HepG2 (cell line): ENCODE measurements around the gene RHBDD2. TPM values are rescaled to one million over a fixed set of nuclear protein-coding genes. Genes with fewer than 3 reads are reported as not detected.

Source experiments
- ATAC-seq: fragments of 200-7000 bp; cut with Tn5 transposase; 3 replicates; pipeline ENCODE4 v1.9.1; 2020; ENCODE audit warnings: mild to moderate bottlenecking, moderate library complexity
- BruUV-seq: library from RNA; stranded (reverse); fragments of 400-500 nt; replicated peaks from 2 replicates; lab custom pipeline; 2021; lab: Mats Ljungman, UMichigan
- CTCF ChIA-PET: fragments of 300-600 bp; formaldehyde crosslinking; extraction: SDS; loops from one replicate; lab custom pipeline; 2021; ENCODE audit warnings: low total read pairs, inconsistent platforms, low intra/inter-chr PET ratio; lab: Yijun Ruan, JAX
- POLR2A ChIA-PET: fragments of 350-600 bp; sonication (Branson Sonifier 250); formaldehyde crosslinking; loops from one replicate; lab custom pipeline; 2020; ENCODE audit warnings: antibody characterized with exemption, inconsistent platforms; lab: Yijun Ruan, JAX
- DNase-seq: peaks from one replicate; pipeline ENCODE4 v3.0.0-alpha.2; 2015; ENCODE audit warnings: low spot score
- FAIRE-seq: peaks from 3 replicates; lab custom pipeline; 2011; peaks lifted over from hg19 to GRCh38; lab: Jason Lieb, UNC
- H2AFZ ChIP-seq: one replicate; pipeline ENCODE4 v1.6.1; 2011; ENCODE audit warnings: low read length, inconsistent platforms
- H3K27ac ChIP-seq: fragments of 300-600 bp; 3 replicates; pipeline ENCODE4 v1.8.0; 2011; ENCODE audit warnings: mixed run types, mild to moderate bottlenecking, mixed read lengths, low read length, inconsistent platforms; ENCODE audit not compliant: insufficient read depth; ENCODE audit errors: extremely low read length
- H3K27me3 ChIP-seq, 2 experiments: fragments of 200-600 bp in 1 of 2; 2 replicates in 1 of 2; 3 replicates in 1 of 2; pipeline versions ENCODE4 v1.6.0 to v1.8.0; 2011; ENCODE audit warnings: low read length in 2 of 2, mild to moderate bottlenecking in 2 of 2, moderate library complexity in 2 of 2, inconsistent platforms in 1 of 2; ENCODE audit not compliant: insufficient read depth in 2 of 2, control insufficient read depth in 1 of 2
- H3K36me3 ChIP-seq, 2 experiments: fragments of 200-600 bp in 1 of 2; replicated peaks in 1 of 2; 2 replicates in 1 of 2; 3 replicates in 1 of 2; pipeline versions ENCODE4 v1.5.1 to v1.8.0; 2011; ENCODE audit warnings: low read length in 2 of 2, inconsistent platforms in 1 of 2; ENCODE audit not compliant: insufficient read depth in 2 of 2, control insufficient read depth in 1 of 2
- H3K4me1 ChIP-seq: 2 replicates; pipeline ENCODE4 v1.5.1; 2012; ENCODE audit warnings: low read length, inconsistent platforms; ENCODE audit not compliant: insufficient read depth
- H3K4me2 ChIP-seq: 2 replicates; pipeline ENCODE4 v1.6.0; 2011; ENCODE audit warnings: low read depth, low read length, inconsistent platforms
- H3K4me3 ChIP-seq, 3 experiments: fragments of 200-600 bp in 1 of 3; sonication (generic), shearing (Covaris generic) in 1 of 3; replicated peaks in 1 of 3; 2 replicates each; pipeline ENCODE4 v1.5.1; 2011 to 2016; ENCODE audit warnings: low read length in 3 of 3, inconsistent platforms in 2 of 3, low read depth in 2 of 3, mild to moderate bottlenecking in 2 of 3, control low read depth in 1 of 3, mixed read lengths in 1 of 3; ENCODE audit not compliant: insufficient read depth in 1 of 3
- H3K79me2 ChIP-seq: one replicate; pipeline ENCODE4 v1.6.1; 2011; ENCODE audit warnings: low read length, inconsistent platforms; ENCODE audit not compliant: insufficient read depth
- H3K9ac ChIP-seq: 2 replicates; pipeline ENCODE4 v1.6.0; 2011; ENCODE audit warnings: mild to moderate bottlenecking, low read depth, low read length, inconsistent platforms; ENCODE audit not compliant: insufficient read depth
- H3K9me3 ChIP-seq: 2 replicates; pipeline ENCODE4 v1.5.1; 2012; ENCODE audit warnings: mild to moderate bottlenecking, low read length
- H4K20me1 ChIP-seq: 2 replicates; pipeline ENCODE4 v1.6.0; 2011; ENCODE audit warnings: inconsistent platforms, mild to moderate bottlenecking, low read length, moderate library complexity; ENCODE audit not compliant: insufficient read depth
- ESRRA ChIP-seq: sonication (generic); formaldehyde crosslinking; IDR thresholded peaks from 2 replicates; pipeline ENCODE4 v1.5.1; 2020; ENCODE audit warnings: mild to moderate bottlenecking, low read depth, missing genetic modification reagents
- GATA4 ChIP-seq: sonication (generic); IDR thresholded peaks from 2 replicates; pipeline ENCODE4 v1.6.1; 2016; ENCODE audit warnings: antibody characterized with exemption, low read depth, borderline replicate concordance
- KMT2B ChIP-seq: IDR thresholded peaks from 2 replicates; pipeline ENCODE4 v1.6.1; 2016; ENCODE audit warnings: missing genetic modification reagents, missing compliant biosample characterization
- MXD3 ChIP-seq: IDR thresholded peaks from 2 replicates; pipeline ENCODE4 v1.6.1; 2016; ENCODE audit warnings: mild to moderate bottlenecking, missing biosample characterization, missing genetic modification reagents
- REST ChIP-seq, 2 experiments: IDR thresholded peaks; 2 replicates each; pipeline ENCODE4 v1.6.1; 2011 to 2012; ENCODE audit warnings: low read length in 2 of 2, borderline replicate concordance in 1 of 2, low read depth in 1 of 2, mild to moderate bottlenecking in 1 of 2, moderate library complexity in 1 of 2
- SIN3B ChIP-seq: fragments of 150-350 bp; IDR thresholded peaks from 2 replicates; pipeline ENCODE4 v1.6.1; 2014; ENCODE audit warnings: low read length
- TEF ChIP-seq: sonication (generic); formaldehyde crosslinking; IDR thresholded peaks from 2 replicates; pipeline ENCODE4 v1.5.0; 2020; ENCODE audit warnings: missing genetic modification reagents
- YY1 ChIP-seq: IDR thresholded peaks from 2 replicates; pipeline ENCODE4 v1.6.1; 2011; ENCODE audit warnings: low read length, low read depth, moderate library complexity, mild to moderate bottlenecking; ENCODE audit not compliant: insufficient read depth, insufficient replicate concordance
- ZNF235 ChIP-seq: sonication (generic); formaldehyde crosslinking; IDR thresholded peaks from 2 replicates; pipeline ENCODE4 v1.8.1; 2023; ENCODE audit warnings: mild to moderate bottlenecking, missing genetic modification reagents, borderline replicate concordance
- ZNF251 ChIP-seq: sonication (generic); formaldehyde crosslinking; IDR thresholded peaks from 2 replicates; pipeline ENCODE4 v1.9.0; 2021; ENCODE audit warnings: mild to moderate bottlenecking, missing genetic modification reagents
- ZNF558 ChIP-seq: sonication (generic); formaldehyde crosslinking; IDR thresholded peaks from 2 replicates; pipeline ENCODE4 v1.9.0; 2022; ENCODE audit warnings: mild to moderate bottlenecking, missing genetic modification reagents, borderline replicate concordance
- WGBS: methylation state at CpG from one replicate; pipeline ENCODE4 v1.1.6; 2017; ENCODE audit warnings: low lambda C conversion rate; 5-methylcytosine and 5-hydroxymethylcytosine counted together
- in situ Hi-C: cut with HindIII; loops from 2 replicates; pipeline ENCODE4 v1.10.0; 2017; ENCODE audit warnings: low pct_unique_long_range_greater_than_20kb; ENCODE audit not compliant: extremely low pct_ligation_motif_present
- intact Hi-C: fragments of 100-400 bp; cut with micrococcal nuclease; formaldehyde crosslinking; loops from one replicate; pipeline ENCODE4 v1.10.0; 2022; ENCODE audit not compliant: unreplicated experiment
- polyA plus RNA-seq, 8 experiments: library from polyadenylated mRNA; depleted of rRNA in 3 of 8; stranded (reverse) in 7 of 8; unstranded in 1 of 8; fragments of >200 nt; fragmentation: Illumina TruSeq in 4 of 8; extraction: Trizol in 4 of 8; gene quantifications; 2 replicates each; pipeline versions ENCODE4 v1.2.1 to v1.2.3, GENCODE V29; 2011 to 2016; ENCODE audit warnings: low read depth in 4 of 8, missing spikeins in 1 of 8, mixed read lengths in 1 of 8; ENCODE audit not compliant: insufficient read depth in 1 of 8
- total RNA-seq, 5 experiments: library from RNA; depleted of rRNA; stranded (reverse); fragments of >200 nt; fragmentation: Illumina TruSeq; extraction: Trizol; gene quantifications; 2 replicates each; pipeline ENCODE4 v1.2.3, GENCODE V29; 2016; ENCODE audit warnings: low read depth in 1 of 5
- TF ChIP-seq, protein P1 (sequence below): sonication (generic); formaldehyde crosslinking; IDR thresholded peaks from 2 replicates; pipeline ENCODE4 v1.4.0; 2020; ENCODE audit warnings: missing genetic modification reagents, borderline replicate concordance
- TF ChIP-seq, protein P2 (sequence below): IDR thresholded peaks from 2 replicates; pipeline ENCODE4 v1.6.1; 2018; ENCODE audit warnings: missing genetic modification reagents

The RHBDD2 gene
- total and polyA plus RNA-seq, 2 of the 13 experiments (the other 11 are each of a cell fraction or from before 2014, with no cell fraction given) = 23.1 to 26.4 TPM

DNA sequence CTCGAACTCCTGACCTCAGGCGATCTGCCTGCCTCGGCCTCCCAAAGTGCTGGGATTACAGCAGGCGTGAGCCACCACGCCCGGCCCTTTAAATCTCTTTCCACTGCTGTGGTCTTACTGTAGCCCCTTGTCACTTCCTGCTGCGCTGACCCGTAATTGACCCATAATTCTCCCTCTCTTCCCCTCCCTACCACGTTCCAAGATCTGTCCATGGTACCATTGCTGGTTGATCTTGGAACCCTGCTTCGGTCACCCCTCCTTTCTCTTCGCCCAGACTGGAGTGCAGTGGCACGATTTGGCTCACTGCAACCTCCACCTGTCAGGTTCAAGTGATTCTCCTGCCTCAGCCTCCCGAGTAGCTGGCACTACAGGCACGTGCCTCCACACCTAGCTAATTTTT lies 42.6 kb downstream of the RHBDD2 start:
- in situ Hi-C loops = no loop called here
- no peak for FAIRE-seq
- H3K27ac ChIP-seq = peak overlapping the region; percentile 90
- intact Hi-C loops = loop anchor here (2.0 to 5.0 kb wide), 4 partner anchors 15 to 71 kb away; no protein-coding TSS in a partner anchor
- BruUV-seq = no TSS peak
- ChIA-PET CTCF (no interaction called here), POLR2A (interaction anchor here (0.8 to 3.9 kb wide), 15 partner anchors 11 to 126 kb away, joined by 3 to 52 read pairs (median 6); partner anchors contain the start of genes MDH2, RHBDD2, STYXL1 and TMEM120A)
- H3K27me3 ChIP-seq = no peaks in the 10 kb centered on the region; a peak in 1 of 5 replicates
- H4K20me1 ChIP-seq = peaks cover 70% of the 10 kb centered on the region
- H3K36me3 ChIP-seq = peaks cover 5 to 37% of the 10 kb centered on the region in 2 experiments; a peak in 3 of 5 replicates
- no peak for DNase-seq
- H3K4me3 ChIP-seq = peak overlapping the region in 1 of 3 experiments; percentile 35; a peak in 2 of 6 replicates
- H3K4me2 ChIP-seq = peak overlapping the region; percentile 94
- ATAC-seq = no peak
- H3K4me1 ChIP-seq = peaks cover 97% of the 10 kb centered on the region
- 80% methylated on average over 14 of the region's 14 CpGs for WGBS
- H3K9ac ChIP-seq = peak overlapping the region; percentile 76
- H2AFZ ChIP-seq = no peak overlapping the region
- no peaks in the 10 kb centered on the region for H3K9me3 ChIP-seq
- peaks cover 88% of the 10 kb centered on the region for H3K79me2 ChIP-seq
- TF ChIP-seq ZNF235 (0 out of 2 replicates have a peak, but pooled peaks have one; percentile 59), TEF (CRISPR knock-in tag) (no peak), GATA4 (no peak), ESRRA (CRISPR knock-in tag) (no peak), ZNF558 (CRISPR knock-in tag) (no peak), SIN3B (no peak), ZNF251 (0 out of 2 replicates have a peak, but pooled peaks have one; percentile 29), YY1 (no peak), KMT2B (no peak), REST (IDR thresholded peaks at IDR 0.05; ENCODE audit: borderline replicate concordance in 1 of 2, low read depth in 1 of 2, low read length in 2 of 2) (peak; percentile 50 to 90), MXD3 (no peak)
- TF ChIP-seq, protein P1, sequence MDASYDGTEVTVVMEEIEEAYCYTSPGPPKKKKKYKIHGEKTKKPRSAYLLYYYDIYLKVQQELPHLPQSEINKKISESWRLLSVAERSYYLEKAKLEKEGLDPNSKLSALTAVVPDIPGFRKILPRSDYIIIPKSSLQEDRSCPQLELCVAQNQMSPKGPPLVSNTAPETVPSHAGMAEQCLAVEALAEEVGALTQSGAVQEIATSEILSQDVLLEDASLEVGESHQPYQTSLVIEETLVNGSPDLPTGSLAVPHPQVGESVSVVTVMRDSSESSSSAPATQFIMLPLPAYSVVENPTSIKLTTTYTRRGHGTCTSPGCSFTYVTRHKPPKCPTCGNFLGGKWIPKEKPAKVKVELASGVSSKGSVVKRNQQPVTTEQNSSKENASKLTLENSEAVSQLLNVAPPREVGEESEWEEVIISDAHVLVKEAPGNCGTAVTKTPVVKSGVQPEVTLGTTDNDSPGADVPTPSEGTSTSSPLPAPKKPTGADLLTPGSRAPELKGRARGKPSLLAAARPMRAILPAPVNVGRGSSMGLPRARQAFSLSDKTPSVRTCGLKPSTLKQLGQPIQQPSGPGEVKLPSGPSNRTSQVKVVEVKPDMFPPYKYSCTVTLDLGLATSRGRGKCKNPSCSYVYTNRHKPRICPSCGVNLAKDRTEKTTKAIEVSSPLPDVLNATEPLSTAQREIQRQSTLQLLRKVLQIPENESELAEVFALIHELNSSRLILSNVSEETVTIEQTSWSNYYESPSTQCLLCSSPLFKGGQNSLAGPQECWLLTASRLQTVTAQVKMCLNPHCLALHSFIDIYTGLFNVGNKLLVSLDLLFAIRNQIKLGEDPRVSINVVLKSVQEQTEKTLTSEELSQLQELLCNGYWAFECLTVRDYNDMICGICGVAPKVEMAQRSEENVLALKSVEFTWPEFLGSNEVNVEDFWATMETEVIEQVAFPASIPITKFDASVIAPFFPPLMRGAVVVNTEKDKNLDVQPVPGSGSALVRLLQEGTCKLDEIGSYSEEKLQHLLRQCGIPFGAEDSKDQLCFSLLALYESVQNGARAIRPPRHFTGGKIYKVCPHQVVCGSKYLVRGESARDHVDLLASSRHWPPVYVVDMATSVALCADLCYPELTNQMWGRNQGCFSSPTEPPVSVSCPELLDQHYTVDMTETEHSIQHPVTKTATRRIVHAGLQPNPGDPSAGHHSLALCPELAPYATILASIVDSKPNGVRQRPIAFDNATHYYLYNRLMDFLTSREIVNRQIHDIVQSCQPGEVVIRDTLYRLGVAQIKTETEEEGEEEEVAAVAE (CRISPR knock-in tag) = 0 out of 2 replicates have a peak, but pooled peaks have one; percentile 16
- TF ChIP-seq, protein P2, sequence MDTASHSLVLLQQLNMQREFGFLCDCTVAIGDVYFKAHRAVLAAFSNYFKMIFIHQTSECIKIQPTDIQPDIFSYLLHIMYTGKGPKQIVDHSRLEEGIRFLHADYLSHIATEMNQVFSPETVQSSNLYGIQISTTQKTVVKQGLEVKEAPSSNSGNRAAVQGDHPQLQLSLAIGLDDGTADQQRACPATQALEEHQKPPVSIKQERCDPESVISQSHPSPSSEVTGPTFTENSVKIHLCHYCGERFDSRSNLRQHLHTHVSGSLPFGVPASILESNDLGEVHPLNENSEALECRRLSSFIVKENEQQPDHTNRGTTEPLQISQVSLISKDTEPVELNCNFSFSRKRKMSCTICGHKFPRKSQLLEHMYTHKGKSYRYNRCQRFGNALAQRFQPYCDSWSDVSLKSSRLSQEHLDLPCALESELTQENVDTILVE = no peak
